GM18505 (cell line): ENCODE data around the gene CGB7.
"Not testable (repeated sequence)": the region's sequence is repeated elsewhere in the genome, so short reads cannot be mapped to it uniquely, and the experiment has no call there.

ENCODE experiments used
- ATAC-seq: cut with Tn5 transposase; IDR thresholded peaks from one replicate; pipeline ENCODE4 v1.9.1; 2021; ENCODE audit not compliant: unreplicated experiment
- POLR2A ChIP-seq: IDR thresholded peaks from 4 replicates; pipeline ENCODE4 v1.6.1; 2011; ENCODE audit warnings: borderline replicate concordance; ENCODE audit not compliant: insufficient read depth, insufficient read length; ENCODE audit errors: extremely low read depth

Gene CGB7

DNA sequence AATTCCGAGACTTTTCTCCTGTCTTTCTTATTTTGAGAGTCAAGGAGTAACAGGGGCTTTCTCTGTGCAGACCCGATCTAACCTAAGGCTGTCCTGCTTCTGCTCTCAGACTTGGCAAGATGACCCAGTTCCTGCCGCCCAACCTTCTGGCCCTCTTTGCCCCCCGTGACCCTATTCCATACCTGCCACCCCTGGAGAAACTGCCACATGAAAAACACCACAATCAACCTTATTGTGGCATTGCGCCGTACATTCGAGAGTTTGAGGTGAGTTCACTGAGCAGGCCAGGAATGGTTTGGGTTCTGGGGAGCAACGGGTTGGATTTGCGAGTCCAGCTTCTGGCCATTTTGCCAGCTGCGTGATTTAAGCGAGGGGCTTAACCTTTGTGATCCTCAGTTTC, 28.7 kb upstream of the CGB7 start:
- TF ChIP-seq POLR2A = no peak
- ATAC-seq = no peak

DNA sequence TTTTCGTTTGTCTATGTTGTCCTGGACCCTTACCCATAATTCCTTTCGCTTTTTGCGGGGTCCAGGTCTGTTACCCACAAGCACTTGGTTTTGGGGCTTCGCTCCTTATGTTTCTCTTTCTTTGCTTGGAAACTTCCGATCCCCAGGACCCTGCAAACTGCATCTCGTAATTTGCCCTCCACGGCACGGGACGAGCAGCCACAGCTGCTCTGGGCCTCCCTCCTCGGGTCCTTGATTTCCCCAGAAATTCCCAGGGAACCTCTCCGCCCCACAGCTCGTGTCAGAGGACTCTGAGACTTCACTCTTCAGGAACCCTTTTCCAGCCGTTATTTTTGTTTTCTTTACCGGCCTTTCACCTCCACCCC, 28.3 kb upstream of the CGB7 start:
- no peak for ATAC-seq
- no peak for TF ChIP-seq POLR2A

- ATAC-seq = peak; percentile 91
- TF ChIP-seq POLR2A = peak; percentile 98
These were observed 27.7 kb upstream of the CGB7 start, which contains the start of gene SNRNP70 for GRCh38 chr19:49085020-49085867. TSS of gene SNRNP70 (plus strand) at chr19:49085451. CDS start at chr19:49086415, 964 bp downstream.

DNA sequence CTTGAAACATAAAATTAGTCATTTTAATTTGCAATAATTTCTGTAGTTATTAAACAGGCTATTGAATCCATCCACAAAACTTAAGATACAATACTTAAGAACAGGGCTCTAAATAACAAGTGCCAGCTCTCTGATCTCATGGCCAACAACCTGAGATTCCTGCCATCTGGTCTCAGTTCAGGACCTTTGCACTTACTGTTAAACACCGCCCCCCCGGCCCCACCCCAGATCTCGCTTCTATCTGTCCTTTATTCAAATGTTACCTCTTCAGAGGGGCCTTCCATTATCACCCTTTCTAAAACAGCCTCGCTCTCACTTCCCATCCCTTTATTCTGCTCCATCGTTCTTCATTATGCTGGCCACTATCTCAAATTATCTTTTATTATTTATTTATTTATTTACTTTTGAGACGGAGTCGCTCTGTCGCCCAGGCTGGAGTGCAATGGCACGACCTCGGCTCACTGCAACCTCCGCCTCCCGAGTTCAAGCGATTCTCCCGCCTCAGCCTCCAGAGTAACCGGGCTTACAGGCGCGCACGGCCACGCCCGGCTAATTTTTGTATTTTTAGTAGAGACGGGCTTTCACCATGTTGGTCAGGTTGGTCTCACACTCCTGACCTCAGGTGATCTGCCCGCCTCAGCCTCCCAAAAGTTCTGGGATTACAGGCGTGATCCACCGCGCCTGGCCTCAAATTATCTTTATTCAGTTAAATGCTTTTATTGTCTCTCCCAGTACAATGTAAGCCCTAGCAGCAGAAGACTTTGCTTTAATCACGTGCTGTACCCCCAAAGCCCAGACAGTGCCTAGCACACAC, 26.9 kb upstream of the CGB7 start:
- TF ChIP-seq POLR2A = no peak
- no peak for ATAC-seq

DNA sequence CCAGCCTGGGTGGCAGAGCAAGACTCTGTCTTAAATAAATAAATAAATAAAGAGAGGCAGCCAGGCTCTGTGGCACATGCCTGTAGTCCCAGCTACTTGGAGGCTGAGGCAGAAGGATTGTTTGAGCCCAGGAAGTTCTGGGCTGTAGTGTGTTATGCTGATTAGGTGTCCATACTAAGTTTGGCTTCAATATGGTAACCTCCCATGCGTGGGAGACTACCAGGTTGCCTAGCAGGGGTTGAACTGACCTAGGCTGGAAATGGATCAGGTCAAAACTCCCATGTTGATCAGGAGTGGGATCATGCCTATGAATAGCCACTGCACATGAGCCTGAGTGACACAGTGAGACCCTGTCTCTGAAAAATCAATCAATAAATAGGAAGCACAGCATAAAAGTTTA, 23.7 kb upstream of the CGB7 start:
- ATAC-seq = no peak
- no peak for TF ChIP-seq POLR2A

- ATAC-seq = no peak
These were observed 22.8 kb upstream of the CGB7 start for GRCh38 chr19:49080392-49080791.

GRCh38 chr19:49074869-49075268, 17.3 kb upstream of the CGB7 start:
- not testable (repeated sequence) for ATAC-seq

More at GRCh38 chr19:49080392-49080791, 22.8 kb upstream of the CGB7 start:
- no peak for TF ChIP-seq POLR2A

- no peak for TF ChIP-seq POLR2A
- no peak for ATAC-seq
These were observed 16.2 kb upstream of the CGB7 start for GRCh38 chr19:49073514-49074378.

- TF ChIP-seq POLR2A = no peak
- no peak for ATAC-seq
These were observed 14.5 kb upstream of the CGB7 start for GRCh38 chr19:49071860-49072547.

DNA sequence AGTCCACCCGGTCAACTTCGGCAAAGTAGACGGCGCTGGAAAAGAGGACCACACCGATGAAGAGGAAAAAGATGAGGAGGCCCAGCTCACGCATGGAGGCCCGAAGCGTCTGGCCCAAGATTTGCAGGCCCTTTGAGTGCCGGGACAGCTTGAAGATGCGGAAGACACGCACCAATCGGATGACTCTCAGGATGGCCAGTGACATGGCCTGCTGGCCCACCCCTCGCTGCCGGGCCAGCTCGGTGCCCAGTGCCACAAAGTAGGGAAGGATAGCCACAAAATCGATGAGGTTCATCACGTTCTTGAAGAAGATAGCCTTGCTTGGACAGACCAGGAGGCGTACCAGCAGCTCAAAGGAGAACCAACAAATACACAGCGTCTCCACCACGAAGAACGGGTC, 12.9 kb upstream of the CGB7 start:
- no peak for TF ChIP-seq POLR2A
- ATAC-seq = no peak

GRCh38 chr19:49069026-49069425, 11.5 kb upstream of the CGB7 start:
- no peak for ATAC-seq
- TF ChIP-seq POLR2A = no peak

- no peak for ATAC-seq
- TF ChIP-seq POLR2A = no peak
These were observed 10.0 kb upstream of the CGB7 start for GRCh38 chr19:49067554-49067953.
